Hepatocyte (in vitro differentiated cells): ENCODE data around the gene PTPN5.

ENCODE experiments used
- CTCF ChIP-seq: fragments of 200-600 bp; sonication (generic); IDR thresholded peaks from 2 replicates; pipeline ENCODE4 v1.5.1; 2016; ENCODE audit warnings: antibody characterized with exemption, mild to moderate bottlenecking; ENCODE audit not compliant: poor library complexity
- EZH2 ChIP-seq: fragments of 200-600 bp; sonication (generic); IDR thresholded peaks from 2 replicates; pipeline ENCODE4 v1.6.1; 2016; ENCODE audit warnings: antibody characterized with exemption, mild to moderate bottlenecking, borderline replicate concordance
- EZH2phosphoT487 ChIP-seq: fragments of 200-600 bp; sonication (generic); IDR thresholded peaks from one replicate; pipeline ENCODE4 v1.6.1; 2018; ENCODE audit warnings: antibody characterized with exemption, mild to moderate bottlenecking, low read depth, moderate library complexity; ENCODE audit not compliant: unreplicated experiment, severe bottlenecking

- TF ChIP-seq CTCF: no peak
- TF ChIP-seq EZH2phosphoT487: no peak
- TF ChIP-seq EZH2: no peak
These were observed 25.6 kb downstream of the PTPN5 start for GRCh38 chr11:18766015-18766414.
